ENCODE results near the gene PTBP3.
"Not testable (repeated sequence)": the region's sequence is repeated elsewhere in the genome, so short reads cannot be mapped to it uniquely, and the experiment has no call there.

Gene PTBP3

DNA sequence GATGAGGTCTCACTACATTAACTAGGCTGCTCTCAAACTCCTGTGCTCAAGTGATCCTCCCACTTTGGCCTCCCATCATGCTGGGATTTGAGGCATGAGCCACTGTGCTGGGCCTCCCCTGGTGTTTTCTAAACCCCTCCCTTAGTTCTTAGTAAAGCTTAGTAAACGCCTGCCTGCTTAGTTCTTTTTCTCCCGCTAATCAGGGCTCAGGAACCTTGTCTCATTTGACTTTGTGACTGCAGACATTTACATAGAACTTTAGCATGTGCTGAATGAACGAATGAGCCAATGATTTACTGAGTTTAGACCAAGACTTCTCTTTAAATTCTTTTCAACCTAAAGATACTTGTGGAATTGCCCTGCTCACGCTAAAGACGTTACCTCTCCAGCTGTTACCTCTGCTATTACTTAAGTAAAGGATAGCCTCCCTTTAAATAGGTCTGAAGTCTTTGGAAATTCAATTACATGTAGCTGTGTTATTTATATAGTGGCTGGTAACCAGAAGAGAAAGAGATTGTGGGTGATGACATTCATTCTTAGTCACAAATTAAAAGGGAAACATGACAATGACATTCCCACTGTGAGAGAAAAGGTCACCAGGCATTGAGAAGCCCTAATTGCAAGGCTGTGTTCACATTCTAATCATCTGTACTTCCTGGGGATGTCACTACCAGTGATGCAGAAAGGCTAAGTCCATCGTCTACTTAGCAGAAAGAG lies 139.7 kb downstream of the PTBP3 start:
- DNase-seq, result no peak

DNA sequence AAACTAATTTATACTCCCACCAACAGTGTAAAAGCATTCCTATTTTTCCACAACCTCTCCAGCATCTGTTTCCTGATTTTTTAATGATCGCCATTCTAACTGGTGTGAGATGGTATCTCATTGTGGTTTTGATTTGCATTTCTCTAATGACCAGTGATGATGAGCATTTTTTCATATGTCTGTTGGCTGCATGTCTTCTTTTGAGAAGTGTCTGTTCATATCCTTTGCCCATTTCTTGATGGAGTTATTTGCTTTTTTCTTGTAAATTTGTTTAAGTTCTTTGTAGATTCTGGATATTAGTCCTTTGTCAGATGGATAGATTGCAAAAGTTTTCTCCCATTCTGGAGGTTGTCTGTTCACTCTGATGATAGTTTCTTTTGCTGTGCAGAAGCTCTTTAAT lies 143.1 kb downstream of the PTBP3 start:
- not testable (repeated sequence) for DNase-seq

DNA sequence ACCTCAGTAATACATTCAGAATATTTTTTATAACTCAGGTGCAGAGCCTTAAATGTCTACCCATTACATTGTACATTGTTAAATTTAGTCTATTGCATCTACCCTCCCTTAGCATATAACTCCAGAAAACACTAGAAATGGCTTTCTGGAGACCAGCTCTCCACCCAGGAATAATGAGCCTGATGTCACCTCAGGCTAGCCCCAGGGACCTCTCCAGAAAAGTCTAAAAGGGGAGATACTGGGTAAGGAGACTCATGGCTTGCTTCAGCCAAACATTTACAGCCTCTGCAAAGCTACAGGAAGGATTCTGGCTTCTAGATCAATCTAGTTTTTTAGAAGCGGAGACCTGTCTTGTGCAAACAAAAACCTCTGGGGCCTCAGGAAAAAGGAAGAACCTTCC lies 144.5 kb downstream of the PTBP3 start:
- DNase-seq, result no peak

DNA sequence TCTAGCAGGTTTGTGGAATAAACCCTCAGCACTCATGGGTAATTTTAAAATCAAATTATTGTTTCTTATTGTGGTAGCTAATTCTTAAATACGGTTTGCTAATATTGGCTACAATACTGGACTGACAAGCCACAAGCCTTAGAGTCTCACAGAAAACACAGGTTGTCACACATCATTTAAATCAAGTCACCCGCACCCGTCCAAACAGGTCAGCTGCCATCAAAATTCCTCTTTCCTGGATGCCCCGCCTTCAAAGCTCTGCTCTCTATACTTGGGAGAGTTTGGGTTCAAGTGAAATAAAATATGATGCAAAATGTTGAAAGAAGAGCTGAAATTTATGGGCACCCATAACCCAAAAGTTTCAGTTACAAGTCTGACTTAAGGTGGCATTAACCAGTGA lies 146.0 kb downstream of the PTBP3 start:
- DNase-seq, result no peak

DNA sequence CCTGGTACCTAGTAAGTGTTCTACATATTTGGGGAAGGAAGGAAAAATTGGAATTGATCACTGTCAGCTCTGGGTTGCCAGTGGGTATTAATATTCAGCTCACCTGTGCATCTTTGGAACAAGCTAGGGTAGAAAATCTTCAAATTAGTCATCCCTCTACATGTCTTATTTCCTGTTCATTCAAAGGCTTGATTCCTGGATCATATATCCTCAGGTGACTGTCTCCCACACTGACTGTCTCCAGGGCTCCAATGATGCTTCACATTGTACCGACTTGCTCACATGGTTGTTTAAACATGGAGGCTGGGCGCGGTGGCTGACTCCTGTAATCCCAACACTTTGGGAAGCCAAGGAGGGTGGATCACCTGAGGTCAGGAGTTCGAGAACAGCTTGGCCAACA lies 146.7 kb downstream of the PTBP3 start:
- DNase-seq, result no peak

DNA sequence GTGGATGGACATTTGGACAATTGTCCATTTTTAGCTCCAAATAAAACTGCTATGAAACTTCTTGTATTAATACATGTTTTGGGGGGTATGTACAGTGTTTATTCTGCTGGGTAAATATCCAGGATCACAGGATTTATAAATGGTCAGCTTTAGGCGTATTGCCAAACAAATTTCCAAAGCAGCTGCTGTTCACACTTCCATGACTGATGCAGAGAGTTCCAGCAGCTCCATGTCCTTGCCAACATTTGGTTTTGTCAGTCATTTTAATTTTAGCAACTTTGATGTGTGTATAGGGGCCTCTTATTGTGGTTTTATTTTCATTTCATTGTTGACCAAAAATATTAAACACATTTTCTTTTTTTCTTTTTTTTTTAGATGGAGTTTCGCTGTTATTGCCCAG lies 148.5 kb downstream of the PTBP3 start:
- no peak for DNase-seq

DNA sequence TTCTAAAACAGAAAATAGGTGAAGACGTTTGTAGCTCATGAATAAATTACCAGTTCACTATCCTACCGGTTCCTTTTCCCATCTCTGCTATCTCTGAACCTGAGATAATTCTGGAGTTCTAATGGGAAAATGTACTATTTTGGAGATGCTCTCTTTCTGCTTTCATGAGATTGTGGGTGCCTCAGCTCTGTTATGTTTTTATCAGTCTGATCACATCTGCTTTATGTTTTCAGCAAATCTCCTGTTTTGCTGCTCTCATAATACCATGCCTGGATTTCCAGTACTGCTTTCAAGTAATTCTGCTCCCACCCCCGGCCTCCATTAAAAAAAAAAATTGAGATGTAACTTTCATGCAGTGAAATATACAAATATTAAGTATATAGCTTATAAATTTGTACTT lies 149.2 kb downstream of the PTBP3 start:
- DNase-seq, result no peak

DNA sequence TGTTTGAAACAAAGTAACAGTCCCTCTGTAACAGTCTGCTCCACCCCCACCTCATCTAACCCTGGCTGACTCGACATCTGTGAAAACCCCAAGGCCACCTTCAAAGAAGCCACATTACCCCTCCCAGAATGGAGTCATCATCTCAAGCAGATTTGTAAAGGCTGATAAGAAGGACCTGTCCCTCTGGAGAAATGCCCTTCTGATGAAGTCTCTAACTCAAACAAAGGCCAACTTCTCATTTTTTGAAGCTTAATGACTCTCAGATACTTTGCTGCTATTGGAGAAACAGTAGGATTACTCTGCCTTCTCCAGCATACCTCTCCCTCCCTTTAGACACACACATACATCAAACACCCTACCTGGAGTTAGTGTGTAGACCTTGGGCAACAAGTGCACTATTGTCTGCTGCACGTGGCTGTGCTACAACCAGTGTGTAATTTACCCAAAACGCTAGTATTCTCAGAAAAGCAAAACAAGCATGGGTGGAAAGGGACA lies 153.0 kb downstream of the PTBP3 start:
- DNase-seq, result peak; percentile 68

DNA sequence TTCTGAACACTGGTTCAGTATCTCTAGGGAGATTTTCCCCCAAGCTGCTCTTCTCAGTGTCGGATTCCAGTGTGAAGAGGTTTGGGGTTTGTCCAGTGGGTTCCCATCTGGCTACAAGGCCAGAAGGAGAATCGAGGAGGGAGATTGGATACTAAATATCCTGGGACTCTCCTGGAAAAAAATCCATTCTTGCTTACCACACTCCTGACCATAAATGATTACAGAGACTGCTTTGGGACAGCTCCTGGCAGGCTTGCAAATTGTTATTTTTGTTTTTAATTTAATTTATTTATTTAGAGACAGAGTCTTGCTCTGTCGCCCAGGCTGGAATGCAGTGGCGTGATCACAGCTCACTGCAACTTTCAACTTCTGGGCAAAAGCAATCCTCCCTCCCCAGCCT lies 153.6 kb downstream of the PTBP3 start:
- no peak for DNase-seq

DNA sequence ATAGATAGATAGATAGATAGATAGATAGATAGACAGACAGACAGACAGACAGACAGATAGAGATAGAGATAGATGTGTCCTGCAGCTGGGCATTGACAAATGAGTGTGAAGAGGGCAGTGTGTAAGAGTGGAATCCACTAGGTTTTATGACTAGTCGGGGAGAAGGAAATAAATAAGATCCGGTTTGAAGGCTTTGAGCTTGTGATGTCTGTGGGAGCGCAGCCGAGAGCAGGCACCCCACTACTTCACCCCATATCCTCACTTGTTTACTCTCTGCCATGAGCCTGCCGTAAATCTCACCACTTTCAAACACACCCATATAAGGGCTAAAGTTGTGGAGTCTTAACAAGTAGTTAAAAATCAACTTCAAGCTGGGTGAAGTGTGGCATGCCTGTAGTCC lies 156.9 kb downstream of the PTBP3 start:
- no peak for DNase-seq

DNA sequence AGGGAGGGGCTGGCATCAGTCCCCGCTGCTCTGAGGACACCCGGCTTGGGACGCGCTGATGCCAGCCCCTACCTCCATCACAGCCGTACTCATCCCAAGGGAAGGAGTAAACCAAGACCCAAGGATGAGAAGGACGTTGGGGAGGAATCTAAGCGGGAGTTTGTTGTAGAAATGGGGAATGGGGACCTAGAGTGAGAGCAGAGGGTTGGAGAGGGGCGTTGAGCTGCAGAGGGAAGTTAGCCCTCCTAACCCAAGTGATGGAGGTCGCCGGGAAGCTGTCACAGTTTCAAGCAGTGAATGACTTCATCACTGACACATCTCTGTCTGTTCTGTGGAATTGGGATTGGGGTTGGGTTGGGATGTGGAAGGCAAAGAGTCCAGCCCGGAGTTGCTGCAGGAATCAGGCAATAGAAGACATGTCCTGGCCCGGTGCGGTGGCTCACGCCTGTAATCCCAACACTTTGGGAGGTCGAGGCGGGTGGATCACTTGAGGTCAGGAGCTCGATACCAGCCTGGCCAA lies 157.6 kb downstream of the PTBP3 start:
- DNase-seq, result no peak

DNA sequence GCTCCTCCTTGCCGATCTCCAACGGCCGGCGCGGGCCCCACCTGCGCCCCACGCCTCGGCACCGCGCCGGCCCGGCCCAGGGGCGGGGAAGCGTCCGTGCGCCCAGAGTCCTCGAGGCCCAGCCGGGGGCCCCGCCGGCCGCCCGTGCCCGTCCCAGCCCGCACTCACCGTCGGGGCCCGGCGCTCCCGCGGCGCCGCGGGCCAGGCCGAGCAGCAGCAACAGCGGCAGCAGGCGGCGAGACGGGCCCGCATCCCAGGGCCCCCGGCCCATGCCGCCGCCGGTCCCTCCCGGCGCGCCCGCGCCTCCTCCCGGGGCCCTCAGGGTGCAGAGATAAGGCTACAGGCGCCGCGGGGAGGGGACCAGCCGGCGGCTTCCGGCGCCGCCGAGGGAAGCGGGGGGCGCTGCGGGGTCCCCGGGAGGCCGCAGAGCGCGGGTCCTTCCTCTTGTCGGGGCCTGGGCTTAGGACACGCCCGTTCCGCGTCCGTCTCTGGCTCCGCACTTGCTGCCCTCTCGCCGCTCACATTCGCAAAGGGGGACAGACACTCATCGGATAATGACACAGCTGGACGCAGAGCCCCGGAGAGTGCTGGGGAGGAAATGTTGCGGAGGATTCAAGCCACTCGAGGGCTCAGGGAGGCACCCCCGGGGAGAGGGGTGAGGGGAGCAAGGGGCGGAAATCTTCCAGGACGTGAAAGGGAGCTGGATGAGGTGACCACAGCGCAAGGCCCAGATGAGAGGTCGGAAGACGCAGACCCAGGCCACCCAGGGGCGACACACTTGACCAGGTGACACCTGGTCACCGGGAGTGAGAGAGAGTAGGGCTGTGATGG lies 158.2 kb downstream of the PTBP3 start, which contains the start of gene SUSD1:
SUSD1 (minus strand) TSS at position 333 of the 831 bp plus-strand sequence; CDS start at position 271, 62 bp downstream.
- peak; percentile 17 for DNase-seq

DNA sequence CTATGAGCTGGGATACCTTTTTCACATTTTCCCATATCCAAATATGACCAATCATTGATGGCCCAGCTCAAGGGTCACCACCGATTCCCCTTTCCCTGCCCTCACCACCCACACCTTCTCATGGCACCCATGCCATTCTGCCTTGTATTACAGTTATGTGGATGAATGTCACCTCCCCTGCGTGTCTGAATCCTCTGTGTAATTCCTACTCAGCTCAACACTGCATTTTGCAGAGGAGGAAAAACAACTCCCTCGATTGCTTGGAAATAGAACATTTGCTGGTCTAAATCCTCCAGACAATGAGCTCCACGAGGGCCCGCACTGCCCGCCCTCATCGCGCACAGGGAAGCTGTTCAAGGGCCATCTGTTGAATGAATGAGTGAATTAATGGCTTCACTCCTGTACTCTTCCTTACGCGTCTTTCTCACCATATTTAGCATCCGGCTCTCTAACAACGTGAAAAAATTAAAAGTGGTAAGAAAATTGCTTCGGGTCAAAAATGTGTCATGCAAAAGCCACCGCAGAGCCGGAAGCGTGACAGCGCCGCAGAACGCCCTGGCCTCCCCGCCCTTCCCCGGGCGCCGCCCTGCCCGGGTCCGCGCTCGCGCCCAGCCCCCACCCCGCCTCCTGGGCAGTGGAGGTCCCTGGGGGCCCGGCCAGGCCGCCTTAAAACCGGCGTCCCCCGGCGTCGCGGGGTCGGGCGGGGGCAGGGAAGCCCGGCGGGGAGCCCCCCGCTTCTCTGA lies 159.0 kb downstream of the PTBP3 start:
- peak; percentile 85 for DNase-seq

DNA sequence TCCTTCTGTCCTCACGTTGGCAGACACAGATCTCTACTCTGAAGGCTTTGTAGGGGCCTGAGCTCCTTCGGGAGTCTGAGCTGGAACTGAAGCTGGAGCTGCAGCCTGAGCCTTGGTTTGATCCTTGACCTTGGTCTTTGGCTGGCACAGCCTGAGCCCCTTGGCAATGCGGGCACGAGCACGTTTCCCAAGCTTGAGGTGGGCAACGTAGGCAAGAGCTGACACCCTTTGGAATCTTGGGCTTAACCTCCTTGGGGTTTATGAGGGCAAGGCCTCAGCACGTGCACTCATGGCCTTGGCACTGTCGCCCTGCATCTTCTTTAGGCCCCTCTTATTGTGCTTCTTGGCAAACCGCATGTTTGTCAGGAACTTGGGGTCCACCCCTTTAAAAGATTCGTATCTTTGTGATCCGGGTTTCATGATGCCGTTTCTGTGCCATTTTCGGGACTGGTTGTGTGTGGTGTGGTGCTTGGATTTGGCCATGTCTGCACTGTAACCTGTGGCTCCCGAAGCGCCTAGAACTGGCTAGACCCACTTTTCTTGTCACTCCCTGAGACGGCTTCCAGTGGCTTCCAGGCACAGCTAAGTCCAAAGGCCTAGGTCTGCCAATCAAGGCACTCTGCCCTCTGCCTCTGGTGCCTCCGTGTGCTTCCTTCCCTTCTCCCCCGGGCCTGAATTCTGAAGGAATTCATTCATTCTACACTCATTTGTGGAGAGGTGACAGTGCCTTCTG lies 159.8 kb downstream of the PTBP3 start:
- DNase-seq, result no peak

DNA sequence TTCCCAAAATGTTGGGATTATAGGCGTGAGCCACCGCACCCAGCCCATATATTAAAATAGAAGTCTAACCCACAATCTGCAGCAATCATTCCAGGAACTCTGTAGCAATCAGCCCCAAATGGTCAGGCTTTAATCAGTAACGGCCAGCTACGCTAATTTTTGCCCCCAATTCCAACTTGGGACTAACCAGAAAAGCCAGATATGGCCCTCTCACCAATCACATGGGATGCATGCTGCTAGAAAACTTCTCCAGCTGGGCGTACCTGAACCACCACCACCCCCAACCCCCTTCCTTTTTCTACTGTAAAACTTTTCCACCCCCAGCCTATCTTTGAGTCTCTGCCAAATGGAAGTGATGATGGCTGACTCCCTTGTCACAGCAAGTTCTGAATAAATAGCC lies 162.5 kb downstream of the PTBP3 start:
- DNase-seq, result no peak

DNA sequence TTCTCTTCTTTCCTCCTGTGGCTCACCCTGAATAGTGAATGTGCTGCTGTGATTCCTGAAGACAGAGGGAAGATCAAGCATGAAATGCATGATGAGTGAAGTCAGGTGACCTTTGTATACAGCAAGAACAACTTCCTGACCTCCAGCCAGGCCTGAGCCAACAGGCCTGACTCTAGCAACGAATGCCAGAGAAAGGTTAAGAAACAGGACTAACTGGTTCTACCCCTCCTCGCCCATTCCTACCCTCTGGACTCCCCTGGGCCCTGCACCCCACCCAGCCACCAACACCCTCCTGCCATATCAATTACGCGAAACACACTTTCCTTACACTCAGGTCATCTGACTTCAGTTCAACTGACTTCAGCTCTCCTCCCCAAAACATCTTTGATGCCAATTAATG lies 163.2 kb downstream of the PTBP3 start:
- DNase-seq, result no peak

DNA sequence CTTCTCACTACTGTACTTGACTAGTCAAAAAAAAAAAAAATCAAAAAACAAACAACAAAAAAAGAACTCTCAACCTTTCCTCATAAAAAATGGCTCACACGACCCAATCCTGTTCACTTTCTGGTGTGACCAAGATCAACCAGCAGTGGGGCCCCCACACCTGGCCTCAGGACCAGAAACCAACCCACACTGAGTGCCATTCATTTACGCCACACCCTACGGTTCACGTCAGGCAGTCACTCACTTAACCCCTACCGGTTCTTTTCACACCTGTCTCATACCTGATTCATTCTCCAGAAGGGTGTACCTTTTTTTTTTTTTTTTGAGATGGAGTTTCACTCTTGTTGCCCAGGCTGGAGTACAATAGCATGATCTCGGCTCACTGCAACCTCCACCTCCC lies 164.1 kb downstream of the PTBP3 start:
- no peak for DNase-seq

DNA sequence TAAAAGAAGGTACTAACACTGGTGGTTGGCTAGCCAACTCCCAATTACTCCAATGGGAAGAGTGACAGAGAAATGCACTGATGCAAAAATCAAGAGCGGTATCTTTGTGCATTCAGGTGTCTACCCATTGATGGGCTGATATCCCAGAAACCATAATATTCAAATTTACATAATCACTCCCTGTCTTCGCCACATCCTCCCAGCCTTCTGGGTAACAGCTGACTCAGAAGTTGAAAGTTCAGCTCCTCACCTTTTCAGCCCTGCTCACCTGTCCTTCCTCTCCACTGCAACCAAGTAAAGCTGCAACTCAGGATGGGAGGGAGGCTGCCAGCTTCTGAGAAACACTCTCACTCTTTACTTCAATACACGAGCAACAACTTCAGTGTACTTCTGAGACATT lies 165.2 kb downstream of the PTBP3 start:
- no peak for DNase-seq
